GM12878 (cell line): Measurements from ENCODE around the gene NLGN4X. TPM values are rescaled to one million over a fixed set of nuclear protein-coding genes. Genes with fewer than 3 reads are reported as not detected.

ENCODE experiments used
- ATAC-seq: fragments of 200-7000 bp; cut with Tn5 transposase; 3 replicates; pipeline ENCODE4 v1.9.1; 2020; ENCODE audit warnings: mild to moderate bottlenecking, moderate library complexity
- BruUV-seq: library from RNA; stranded (reverse); fragments of 400-500 nt; replicated peaks from 2 replicates; lab custom pipeline; 2021; lab: Mats Ljungman, UMichigan
- CTCF ChIA-PET: fragments of 300-600 bp; sonication (Branson Sonifier 250); formaldehyde crosslinking; extraction: SDS; loops from one replicate; lab custom pipeline; 2021; ENCODE audit warnings: inconsistent platforms; lab: Yijun Ruan, JAX
- POLR2A ChIA-PET: fragments of 350-600 bp; formaldehyde crosslinking; extraction: SDS; loops from one replicate; lab custom pipeline; 2021; ENCODE audit warnings: inconsistent platforms; lab: Charles Lee
- RAD21 ChIA-PET: fragments of 300-600 bp; sonication (Branson Sonifier 250); formaldehyde crosslinking; loops from one replicate; lab custom pipeline; 2023; ENCODE audit warnings: antibody characterized with exemption; ENCODE audit not compliant: unreplicated experiment; lab: Charles Lee
- SMC1A ChIA-PET: fragments of 300-600 bp; sonication (Branson Sonifier 250); formaldehyde crosslinking; loops from one replicate; lab custom pipeline; 2023; ENCODE audit not compliant: unreplicated experiment, uncharacterized antibody; lab: Charles Lee
- DNase-seq: peaks from one replicate; pipeline ENCODE4 v3.0.0-alpha.2; 2011; ENCODE audit warnings: low read depth, low spot score
- FAIRE-seq: peaks from 3 replicates; lab custom pipeline; 2011; peaks lifted over from hg19 to GRCh38; lab: Jason Lieb, UNC
- H2AFZ ChIP-seq: 2 replicates; pipeline ENCODE4 v1.6.0; 2011; ENCODE audit warnings: low read depth, low read length, control low read depth; ENCODE audit not compliant: control insufficient read depth
- H3K27ac ChIP-seq: 2 replicates; pipeline ENCODE4 v1.5.1; 2011; ENCODE audit warnings: control low read depth; ENCODE audit not compliant: control insufficient read depth, insufficient read depth
- H3K27me3 ChIP-seq, 2 experiments: replicated peaks in 1 of 2; 2 replicates each; pipeline versions ENCODE4 v1.6.0 to v1.6.1; 2011; ENCODE audit warnings: low read length in 1 of 2; ENCODE audit not compliant: control insufficient read depth in 2 of 2, insufficient read depth in 2 of 2
- H3K36me3 ChIP-seq, 2 experiments: 2 replicates each; pipeline ENCODE4 v1.5.1; 2011; ENCODE audit warnings: low read length in 1 of 2; ENCODE audit not compliant: control insufficient read depth in 2 of 2, insufficient read depth in 2 of 2
- H3K4me1 ChIP-seq: 2 replicates; pipeline ENCODE4 v1.6.1; 2011; ENCODE audit warnings: mild to moderate bottlenecking, low read length, moderate library complexity, mixed read lengths; ENCODE audit not compliant: control insufficient read depth, insufficient read depth
- H3K4me2 ChIP-seq: 2 replicates; pipeline ENCODE4 v1.6.0; 2011; ENCODE audit warnings: control low read depth; ENCODE audit not compliant: control insufficient read depth, insufficient read depth
- H3K4me3 ChIP-seq: fragments of 200-600 bp; sonication (generic); 2 replicates; pipeline ENCODE4 v1.5.1; 2016
- H3K79me2 ChIP-seq: 2 replicates; pipeline ENCODE4 v1.6.0; 2011; ENCODE audit warnings: low read length; ENCODE audit not compliant: control insufficient read depth, insufficient read depth
- H3K9ac ChIP-seq: 2 replicates; pipeline ENCODE4 v1.8.0; 2011; ENCODE audit warnings: low read length, control low read depth, mixed read lengths; ENCODE audit not compliant: control insufficient read depth, insufficient read depth
- H3K9me3 ChIP-seq: replicated peaks from 3 replicates; pipeline ENCODE4 v1.5.1; 2011; ENCODE audit warnings: mild to moderate bottlenecking, low read length; ENCODE audit not compliant: control insufficient read depth, insufficient read depth
- H4K20me1 ChIP-seq: 2 replicates; pipeline ENCODE4 v1.6.0; 2011; ENCODE audit not compliant: control insufficient read depth, insufficient read depth
- LARP7 ChIP-seq: fragments of 450-650 bp; IDR thresholded peaks from 2 replicates; pipeline ENCODE4 v1.6.1; 2017; ENCODE audit warnings: mild to moderate bottlenecking
- MEF2B ChIP-seq: fragments of 450-650 bp; IDR thresholded peaks from 2 replicates; pipeline ENCODE4 v1.6.1; 2018; ENCODE audit warnings: mild to moderate bottlenecking, moderate library complexity; ENCODE audit not compliant: partially characterized antibody, poor library complexity, severe bottlenecking
- RELA ChIP-seq: fragments of 450-650 bp; IDR thresholded peaks from 2 replicates; pipeline ENCODE4 v1.8.0; 2014; ENCODE audit warnings: borderline replicate concordance; ENCODE audit not compliant: partially characterized antibody
- YY1 ChIP-seq: IDR thresholded peaks from 2 replicates; pipeline ENCODE4 v1.6.1; 2011; ENCODE audit warnings: low read depth, mild to moderate bottlenecking, low read length
- in situ Hi-C: fragments of 300-500 bp; cut with MboI; formaldehyde crosslinking; loops from 9 replicates; pipeline ENCODE4 v1.14.3; 2018; ENCODE audit warnings: mixed read lengths
- intact Hi-C: fragments of 100-400 bp; cut with micrococcal nuclease; formaldehyde crosslinking; loops from one replicate; pipeline ENCODE4 v1.14.2; 2022; ENCODE audit not compliant: unreplicated experiment
- polyA plus RNA-seq, 11 experiments: library from polyadenylated mRNA; depleted of rRNA in 4 of 11; unstranded in 6 of 11; stranded (reverse) in 5 of 11; fragments of >200 nt; fragmentation: Nextera tagmentation in 4 of 11; fragmentation: Illumina TruSeq in 1 of 11; extraction: Ambion mirVana in 4 of 11; extraction: Trizol in 1 of 11; gene quantifications; 1 replicate in 1 of 11; 2 replicates in 10 of 11; pipeline versions ENCODE4 v1.2.1 to v1.2.3, GENCODE V29; 2011 to 2016; ENCODE audit warnings: inconsistent platforms in 2 of 11, missing spikeins in 2 of 11, low read depth in 1 of 11
- total RNA-seq, 4 experiments: library from RNA; depleted of rRNA in 3 of 4; stranded (reverse); fragments of >200 nt in 3 of 4; fragmentation: Illumina TruSeq in 1 of 4; extraction: Trizol in 1 of 4; gene quantifications; 2 replicates each; pipeline versions ENCODE4 v1.2.1 to v1.2.3, GENCODE V29; 2013 to 2021
- TF ChIP-seq, protein P1 (sequence below): fragments of 450-650 bp; IDR thresholded peaks from 2 replicates; pipeline ENCODE4 v1.6.1; 2017; ENCODE audit warnings: mild to moderate bottlenecking, moderate library complexity
- TF ChIP-seq, protein P2 (sequence below): fragments of 450-650 bp; IDR thresholded peaks from 2 replicates; pipeline ENCODE4 v1.6.1; 2017; ENCODE audit warnings: low read depth, mild to moderate bottlenecking, moderate library complexity
- TF ChIP-seq, protein P3 (sequence below): fragments of 450-650 bp; IDR thresholded peaks from 2 replicates; pipeline ENCODE4 v1.6.1; 2016; ENCODE audit warnings: mild to moderate bottlenecking, moderate library complexity, borderline replicate concordance
- TF ChIP-seq, protein P4 (sequence below): IDR thresholded peaks from 2 replicates; pipeline ENCODE4 v1.6.1; 2012; ENCODE audit warnings: low read length, inconsistent platforms

NLGN4X gene
- total and polyA plus RNA-seq, 10 of the 15 experiments (the other 5 are each of a cell fraction or from before 2014, with no cell fraction given) = 0.02 to 1.5 (median 0.09) TPM; not detected in 2

DNA sequence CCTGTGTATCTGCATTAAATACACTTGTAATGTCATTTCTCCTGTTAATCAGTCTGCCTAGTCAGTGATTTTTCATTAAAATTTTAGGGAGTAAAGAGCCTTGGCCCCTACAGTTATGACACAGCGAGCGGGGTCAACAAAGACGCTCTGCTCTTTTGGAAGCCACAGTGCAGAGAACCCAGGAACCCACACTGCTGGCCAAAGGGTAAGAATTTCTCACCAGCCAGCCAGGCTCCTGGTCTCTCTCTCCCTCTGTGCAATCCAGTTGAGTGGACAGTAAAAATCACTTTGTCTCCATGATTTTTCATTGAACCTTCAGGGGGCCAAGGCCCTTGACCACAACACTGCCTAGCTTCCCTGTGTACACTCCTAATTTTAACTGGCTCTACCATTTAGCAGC is 52.8 kb downstream of the NLGN4X start (continued):
- TF ChIP-seq, protein P1, sequence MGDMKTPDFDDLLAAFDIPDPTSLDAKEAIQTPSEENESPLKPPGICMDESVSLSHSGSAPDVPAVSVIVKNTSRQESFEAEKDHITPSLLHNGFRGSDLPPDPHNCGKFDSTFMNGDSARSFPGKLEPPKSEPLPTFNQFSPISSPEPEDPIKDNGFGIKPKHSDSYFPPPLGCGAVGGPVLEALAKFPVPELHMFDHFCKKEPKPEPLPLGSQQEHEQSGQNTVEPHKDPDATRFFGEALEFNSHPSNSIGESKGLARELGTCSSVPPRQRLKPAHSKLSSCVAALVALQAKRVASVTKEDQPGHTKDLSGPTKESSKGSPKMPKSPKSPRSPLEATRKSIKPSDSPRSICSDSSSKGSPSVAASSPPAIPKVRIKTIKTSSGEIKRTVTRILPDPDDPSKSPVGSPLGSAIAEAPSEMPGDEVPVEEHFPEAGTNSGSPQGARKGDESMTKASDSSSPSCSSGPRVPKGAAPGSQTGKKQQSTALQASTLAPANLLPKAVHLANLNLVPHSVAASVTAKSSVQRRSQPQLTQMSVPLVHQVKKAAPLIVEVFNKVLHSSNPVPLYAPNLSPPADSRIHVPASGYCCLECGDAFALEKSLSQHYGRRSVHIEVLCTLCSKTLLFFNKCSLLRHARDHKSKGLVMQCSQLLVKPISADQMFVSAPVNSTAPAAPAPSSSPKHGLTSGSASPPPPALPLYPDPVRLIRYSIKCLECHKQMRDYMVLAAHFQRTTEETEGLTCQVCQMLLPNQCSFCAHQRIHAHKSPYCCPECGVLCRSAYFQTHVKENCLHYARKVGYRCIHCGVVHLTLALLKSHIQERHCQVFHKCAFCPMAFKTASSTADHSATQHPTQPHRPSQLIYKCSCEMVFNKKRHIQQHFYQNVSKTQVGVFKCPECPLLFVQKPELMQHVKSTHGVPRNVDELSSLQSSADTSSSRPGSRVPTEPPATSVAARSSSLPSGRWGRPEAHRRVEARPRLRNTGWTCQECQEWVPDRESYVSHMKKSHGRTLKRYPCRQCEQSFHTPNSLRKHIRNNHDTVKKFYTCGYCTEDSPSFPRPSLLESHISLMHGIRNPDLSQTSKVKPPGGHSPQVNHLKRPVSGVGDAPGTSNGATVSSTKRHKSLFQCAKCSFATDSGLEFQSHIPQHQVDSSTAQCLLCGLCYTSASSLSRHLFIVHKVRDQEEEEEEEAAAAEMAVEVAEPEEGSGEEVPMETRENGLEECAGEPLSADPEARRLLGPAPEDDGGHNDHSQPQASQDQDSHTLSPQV = no peak
- no peak for TF ChIP-seq YY1
- TF ChIP-seq, all 136 proteins: peak for 0

DNA sequence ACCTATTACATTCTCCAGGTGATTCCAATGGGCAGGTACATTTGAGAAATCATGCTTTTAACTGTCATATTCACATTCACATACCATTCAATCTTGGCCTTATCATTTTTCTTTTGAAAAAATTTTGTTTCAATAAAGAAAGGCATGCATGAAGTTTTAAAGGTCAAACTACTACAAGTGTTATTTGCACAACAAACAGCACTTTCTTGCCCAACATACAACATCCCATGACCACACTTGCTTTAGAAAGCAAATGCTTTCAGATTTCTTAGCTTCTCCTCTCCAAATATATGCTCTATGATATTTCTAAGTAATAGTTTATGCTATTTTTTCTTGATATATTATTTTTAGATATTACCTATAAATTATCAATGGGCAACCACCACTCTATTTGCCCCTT is 58.2 kb downstream of the NLGN4X start:
- Histone ChIP-seq H3K9ac (no peak overlapping the region), H2AFZ (no peak overlapping the region), H3K4me2 (no peak overlapping the region), H3K27me3 (no peaks in the 10 kb centered on the region), H4K20me1 (no peaks in the 10 kb centered on the region), H3K4me1 (no peaks in the 10 kb centered on the region), H3K27ac (no peak overlapping the region), H3K9me3 (no peaks in the 10 kb centered on the region), H3K36me3 (no peaks in the 10 kb centered on the region), H3K4me3 (no peak overlapping the region), H3K79me2 (no peaks in the 10 kb centered on the region)
- ChIA-PET SMC1A (interaction anchor here (0.5 kb wide), 1 partner anchor 545 kb away, joined by 3 read pairs; no protein-coding TSS in a partner anchor), RAD21 (no interaction called here), POLR2A (no interaction called here), CTCF (no interaction called here)
- DNase-seq = no peak
- FAIRE-seq = no peak
- TF ChIP-seq, protein P2, sequence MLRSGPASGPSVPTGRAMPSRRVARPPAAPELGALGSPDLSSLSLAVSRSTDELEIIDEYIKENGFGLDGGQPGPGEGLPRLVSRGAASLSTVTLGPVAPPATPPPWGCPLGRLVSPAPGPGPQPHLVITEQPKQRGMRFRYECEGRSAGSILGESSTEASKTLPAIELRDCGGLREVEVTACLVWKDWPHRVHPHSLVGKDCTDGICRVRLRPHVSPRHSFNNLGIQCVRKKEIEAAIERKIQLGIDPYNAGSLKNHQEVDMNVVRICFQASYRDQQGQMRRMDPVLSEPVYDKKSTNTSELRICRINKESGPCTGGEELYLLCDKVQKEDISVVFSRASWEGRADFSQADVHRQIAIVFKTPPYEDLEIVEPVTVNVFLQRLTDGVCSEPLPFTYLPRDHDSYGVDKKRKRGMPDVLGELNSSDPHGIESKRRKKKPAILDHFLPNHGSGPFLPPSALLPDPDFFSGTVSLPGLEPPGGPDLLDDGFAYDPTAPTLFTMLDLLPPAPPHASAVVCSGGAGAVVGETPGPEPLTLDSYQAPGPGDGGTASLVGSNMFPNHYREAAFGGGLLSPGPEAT = no peak
- TF ChIP-seq RELA (no peak), MEF2B (no peak), LARP7 (no peak)
- TF ChIP-seq, protein P3, sequence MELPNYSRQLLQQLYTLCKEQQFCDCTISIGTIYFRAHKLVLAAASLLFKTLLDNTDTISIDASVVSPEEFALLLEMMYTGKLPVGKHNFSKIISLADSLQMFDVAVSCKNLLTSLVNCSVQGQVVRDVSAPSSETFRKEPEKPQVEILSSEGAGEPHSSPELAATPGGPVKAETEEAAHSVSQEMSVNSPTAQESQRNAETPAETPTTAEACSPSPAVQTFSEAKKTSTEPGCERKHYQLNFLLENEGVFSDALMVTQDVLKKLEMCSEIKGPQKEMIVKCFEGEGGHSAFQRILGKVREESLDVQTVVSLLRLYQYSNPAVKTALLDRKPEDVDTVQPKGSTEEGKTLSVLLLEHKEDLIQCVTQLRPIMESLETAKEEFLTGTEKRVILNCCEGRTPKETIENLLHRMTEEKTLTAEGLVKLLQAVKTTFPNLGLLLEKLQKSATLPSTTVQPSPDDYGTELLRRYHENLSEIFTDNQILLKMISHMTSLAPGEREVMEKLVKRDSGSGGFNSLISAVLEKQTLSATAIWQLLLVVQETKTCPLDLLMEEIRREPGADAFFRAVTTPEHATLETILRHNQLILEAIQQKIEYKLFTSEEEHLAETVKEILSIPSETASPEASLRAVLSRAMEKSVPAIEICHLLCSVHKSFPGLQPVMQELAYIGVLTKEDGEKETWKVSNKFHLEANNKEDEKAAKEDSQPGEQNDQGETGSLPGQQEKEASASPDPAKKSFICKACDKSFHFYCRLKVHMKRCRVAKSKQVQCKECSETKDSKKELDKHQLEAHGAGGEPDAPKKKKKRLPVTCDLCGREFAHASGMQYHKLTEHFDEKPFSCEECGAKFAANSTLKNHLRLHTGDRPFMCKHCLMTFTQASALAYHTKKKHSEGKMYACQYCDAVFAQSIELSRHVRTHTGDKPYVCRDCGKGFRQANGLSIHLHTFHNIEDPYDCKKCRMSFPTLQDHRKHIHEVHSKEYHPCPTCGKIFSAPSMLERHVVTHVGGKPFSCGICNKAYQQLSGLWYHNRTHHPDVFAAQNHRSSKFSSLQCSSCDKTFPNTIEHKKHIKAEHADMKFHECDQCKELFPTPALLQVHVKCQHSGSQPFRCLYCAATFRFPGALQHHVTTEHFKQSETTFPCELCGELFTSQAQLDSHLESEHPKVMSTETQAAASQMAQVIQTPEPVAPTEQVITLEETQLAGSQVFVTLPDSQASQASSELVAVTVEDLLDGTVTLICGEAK = no peak
- TF ChIP-seq, protein P4, sequence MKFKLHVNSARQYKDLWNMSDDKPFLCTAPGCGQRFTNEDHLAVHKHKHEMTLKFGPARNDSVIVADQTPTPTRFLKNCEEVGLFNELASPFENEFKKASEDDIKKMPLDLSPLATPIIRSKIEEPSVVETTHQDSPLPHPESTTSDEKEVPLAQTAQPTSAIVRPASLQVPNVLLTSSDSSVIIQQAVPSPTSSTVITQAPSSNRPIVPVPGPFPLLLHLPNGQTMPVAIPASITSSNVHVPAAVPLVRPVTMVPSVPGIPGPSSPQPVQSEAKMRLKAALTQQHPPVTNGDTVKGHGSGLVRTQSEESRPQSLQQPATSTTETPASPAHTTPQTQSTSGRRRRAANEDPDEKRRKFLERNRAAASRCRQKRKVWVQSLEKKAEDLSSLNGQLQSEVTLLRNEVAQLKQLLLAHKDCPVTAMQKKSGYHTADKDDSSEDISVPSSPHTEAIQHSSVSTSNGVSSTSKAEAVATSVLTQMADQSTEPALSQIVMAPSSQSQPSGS = no peak
- in situ Hi-C loops = no loop called here
- intact Hi-C loops = no loop called here
- ATAC-seq = no peak
- no TSS peak for BruUV-seq
